WTC11 (cell line): ENCODE measurements around the gene MARCO. TPM values are rescaled to one million over a fixed set of nuclear protein-coding genes. Genes with fewer than 3 reads are reported as not detected.

Experiments used
- ATAC-seq: fragments of 200-7000 bp; cut with Tn5 transposase; 2 replicates; pipeline ENCODE4 v1.10.0; 2021; ENCODE audit warnings: mild to moderate bottlenecking, moderate library complexity
- CTCF ChIA-PET: fragments of 300-600 bp; sonication (Branson Sonifier 250); formaldehyde crosslinking; loops from one replicate; lab custom pipeline; 2021; ENCODE audit warnings: antibody characterized with exemption; lab: Charles Lee
- POLR2A ChIA-PET: fragments of 350-600 bp; sonication (Branson Sonifier 250); formaldehyde crosslinking; loops from one replicate; lab custom pipeline; 2021; ENCODE audit warnings: antibody characterized with exemption; lab: Charles Lee
- DNase-seq: peaks from one replicate; pipeline ENCODE4 v3.0.0; 2021; ENCODE audit warnings: low spot score
- H3K27ac Mint-ChIP-seq: 2 replicates; pipeline ENCODE4 v1.8.0; 2021; ENCODE audit warnings: mixed read lengths
- H3K27me3 Mint-ChIP-seq: 2 replicates; pipeline ENCODE4 v1.8.0; 2021; ENCODE audit warnings: low read depth, mild to moderate bottlenecking, moderate library complexity, mixed read lengths
- H3K36me3 Mint-ChIP-seq: 2 replicates; pipeline ENCODE4 v1.8.0; 2021; ENCODE audit warnings: mixed read lengths
- H3K4me1 Mint-ChIP-seq: 2 replicates; pipeline ENCODE4 v1.8.0; 2022; ENCODE audit warnings: mixed read lengths
- H3K4me3 Mint-ChIP-seq: 2 replicates; pipeline ENCODE4 v1.8.0; 2021; ENCODE audit warnings: mild to moderate bottlenecking, moderate library complexity, mixed read lengths
- H3K9me3 Mint-ChIP-seq: 2 replicates; pipeline ENCODE4 v1.8.0; 2021; ENCODE audit warnings: mixed read lengths
- CREM ChIP-seq: sonication (generic); formaldehyde crosslinking; IDR thresholded peaks from 2 replicates; pipeline ENCODE4 v1.8.1; 2022; ENCODE audit warnings: mild to moderate bottlenecking, missing genetic modification reagents, moderate library complexity
- ETV6 ChIP-seq: sonication (generic); formaldehyde crosslinking; IDR thresholded peaks from 2 replicates; pipeline ENCODE4 v1.8.1; 2022; ENCODE audit warnings: mild to moderate bottlenecking, missing genetic modification reagents
- HMGA2 ChIP-seq: fragments of 250-450 bp; sonication (Bioruptor Pico); IDR thresholded peaks from 2 replicates; pipeline ENCODE4 v1.4.0; 2021; ENCODE audit warnings: mild to moderate bottlenecking, moderate library complexity
- JAZF1 ChIP-seq: fragments of 250-450 bp; sonication (Bioruptor Pico); IDR thresholded peaks from 2 replicates; pipeline ENCODE4 v1.9.0; 2021; ENCODE audit warnings: moderate library complexity, mild to moderate bottlenecking, inconsistent platforms
- KAT7 ChIP-seq: sonication (generic); formaldehyde crosslinking; IDR thresholded peaks from 2 replicates; pipeline ENCODE4 v1.8.1; 2023; ENCODE audit warnings: missing genetic modification reagents, mild to moderate bottlenecking, borderline replicate concordance
- MXD4 ChIP-seq: fragments of 250-450 bp; sonication (Bioruptor Pico); IDR thresholded peaks from 2 replicates; pipeline ENCODE4 v1.8.0; 2021; ENCODE audit warnings: mild to moderate bottlenecking, moderate library complexity, borderline replicate concordance
- NFATC4 ChIP-seq: fragments of 250-450 bp; sonication (Bioruptor Pico); IDR thresholded peaks from 2 replicates; pipeline ENCODE4 v1.9.0; 2021; ENCODE audit warnings: mild to moderate bottlenecking
- NFYB ChIP-seq: sonication (generic); formaldehyde crosslinking; conservative IDR thresholded peaks from 2 replicates; pipeline ENCODE4 v1.8.0; 2022; ENCODE audit warnings: low read depth, missing genetic modification reagents
- RELA ChIP-seq: sonication (generic); formaldehyde crosslinking; IDR thresholded peaks from 2 replicates; pipeline ENCODE4 v1.8.1; 2022; ENCODE audit warnings: missing genetic modification reagents, mild to moderate bottlenecking, borderline replicate concordance
- SOX15 ChIP-seq: fragments of 250-450 bp; sonication (Bioruptor Pico); IDR thresholded peaks from 2 replicates; pipeline ENCODE4 v1.9.0; 2021; ENCODE audit warnings: mild to moderate bottlenecking
- TEAD4 ChIP-seq: sonication (generic); formaldehyde crosslinking; IDR thresholded peaks from 2 replicates; pipeline ENCODE4 v1.8.0; 2022; ENCODE audit warnings: mild to moderate bottlenecking, missing genetic modification reagents
- TP53 ChIP-seq: sonication (generic); formaldehyde crosslinking; IDR thresholded peaks from 2 replicates; pipeline ENCODE4 v1.8.1; 2023; ENCODE audit warnings: mild to moderate bottlenecking, missing genetic modification reagents
- ZBTB21 ChIP-seq: sonication (generic); formaldehyde crosslinking; IDR thresholded peaks from 2 replicates; pipeline ENCODE4 v1.8.1; 2023; ENCODE audit warnings: mild to moderate bottlenecking, missing genetic modification reagents, borderline replicate concordance
- ZNF317 ChIP-seq: sonication (generic); formaldehyde crosslinking; IDR thresholded peaks from 2 replicates; pipeline ENCODE4 v1.8.1; 2023; ENCODE audit warnings: low read depth, mild to moderate bottlenecking, moderate library complexity, missing genetic modification reagents, borderline replicate concordance
- ZNF671 ChIP-seq: fragments of 250-450 bp; sonication (Bioruptor Pico); IDR thresholded peaks from 2 replicates; pipeline ENCODE4 v1.8.0; 2021; ENCODE audit warnings: mild to moderate bottlenecking
- total RNA-seq: library from RNA; stranded (reverse); gene quantifications from 3 replicates; pipeline ENCODE4 v1.2.3, GENCODE V29; 2021
- TF ChIP-seq, protein P1 (sequence below): sonication (generic); formaldehyde crosslinking; IDR thresholded peaks from 2 replicates; pipeline ENCODE4 v1.8.1; 2023; ENCODE audit warnings: mild to moderate bottlenecking, missing genetic modification reagents, moderate library complexity
- TF ChIP-seq, protein P2 (sequence below): sonication (generic); formaldehyde crosslinking; conservative IDR thresholded peaks from 2 replicates; pipeline ENCODE4 v1.8.1; 2022; ENCODE audit warnings: mild to moderate bottlenecking, missing genetic modification reagents
- TF ChIP-seq, protein P3 (sequence below): sonication (generic); formaldehyde crosslinking; IDR thresholded peaks from 2 replicates; pipeline ENCODE4 v1.8.1; 2023; ENCODE audit warnings: mild to moderate bottlenecking, missing genetic modification reagents, borderline replicate concordance
- TF ChIP-seq, protein P4 (sequence below): sonication (generic); formaldehyde crosslinking; IDR thresholded peaks from 2 replicates; pipeline ENCODE4 v1.8.1; 2022; ENCODE audit warnings: missing genetic modification reagents, borderline replicate concordance
- TF ChIP-seq, protein P5 (sequence below): sonication (generic); formaldehyde crosslinking; IDR thresholded peaks from 2 replicates; pipeline ENCODE4 v1.8.1; 2023; ENCODE audit warnings: mild to moderate bottlenecking, missing genetic modification reagents, moderate library complexity
- TF ChIP-seq, protein P6 (sequence below): sonication (generic); formaldehyde crosslinking; IDR thresholded peaks from 2 replicates; pipeline ENCODE4 v1.8.0; 2022; ENCODE audit warnings: missing genetic modification reagents
- TF ChIP-seq, protein P7 (sequence below): sonication (generic); formaldehyde crosslinking; IDR thresholded peaks from 2 replicates; pipeline ENCODE4 v1.8.1; 2022; ENCODE audit warnings: mild to moderate bottlenecking, missing genetic modification reagents, moderate library complexity, borderline replicate concordance
- TF ChIP-seq, protein P8 (sequence below): fragments of 250-450 bp; sonication (Bioruptor Pico); IDR thresholded peaks from 2 replicates; pipeline ENCODE4 v1.9.0; 2021; ENCODE audit warnings: moderate library complexity, mild to moderate bottlenecking, inconsistent platforms, borderline replicate concordance

Gene MARCO
- total RNA-seq, 1 experiment from 2014 or later: 0.11 TPM

DNA sequence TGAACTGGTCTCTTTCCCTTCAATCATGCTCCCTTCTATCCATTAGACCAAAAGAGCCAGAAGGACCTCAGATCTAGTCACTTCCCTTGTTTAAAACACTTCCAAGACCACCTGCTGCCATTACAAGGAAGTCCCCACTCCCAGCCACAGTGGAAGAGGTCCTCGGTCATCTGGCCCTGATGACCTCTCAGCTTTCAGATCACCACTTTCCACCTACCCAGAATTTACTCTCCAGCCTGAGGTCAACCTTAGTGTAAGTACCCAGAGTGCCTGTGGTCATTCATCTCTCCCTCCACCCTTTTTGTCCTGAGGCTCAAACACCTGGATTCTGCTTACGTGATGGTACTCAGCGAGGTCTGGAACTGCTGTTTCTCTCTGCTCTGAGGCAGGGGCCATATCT is 67.1 kb downstream of the MARCO start:
- TF ChIP-seq, protein P1, sequence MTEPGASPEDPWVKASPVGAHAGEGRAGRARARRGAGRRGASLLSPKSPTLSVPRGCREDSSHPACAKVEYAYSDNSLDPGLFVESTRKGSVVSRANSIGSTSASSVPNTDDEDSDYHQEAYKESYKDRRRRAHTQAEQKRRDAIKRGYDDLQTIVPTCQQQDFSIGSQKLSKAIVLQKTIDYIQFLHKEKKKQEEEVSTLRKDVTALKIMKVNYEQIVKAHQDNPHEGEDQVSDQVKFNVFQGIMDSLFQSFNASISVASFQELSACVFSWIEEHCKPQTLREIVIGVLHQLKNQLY (CRISPR knock-in tag): no peak
- TF ChIP-seq JAZF1 (CRISPR knock-in tag) (no peak), NFYB (CRISPR knock-in tag) (no peak), ZNF671 (CRISPR knock-in tag) (no peak), ETV6 (CRISPR knock-in tag) (no peak), NFATC4 (CRISPR knock-in tag) (no peak), RELA (CRISPR knock-in tag) (no peak), CREM (CRISPR knock-in tag) (no peak), SOX15 (CRISPR knock-in tag) (no peak), ZNF317 (no peak), TP53 (CRISPR knock-in tag) (no peak), TEAD4 (CRISPR knock-in tag) (no peak)
- TF ChIP-seq, protein P2, sequence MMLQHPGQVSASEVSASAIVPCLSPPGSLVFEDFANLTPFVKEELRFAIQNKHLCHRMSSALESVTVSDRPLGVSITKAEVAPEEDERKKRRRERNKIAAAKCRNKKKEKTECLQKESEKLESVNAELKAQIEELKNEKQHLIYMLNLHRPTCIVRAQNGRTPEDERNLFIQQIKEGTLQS (CRISPR knock-in tag): no peak
- TF ChIP-seq, protein P3, sequence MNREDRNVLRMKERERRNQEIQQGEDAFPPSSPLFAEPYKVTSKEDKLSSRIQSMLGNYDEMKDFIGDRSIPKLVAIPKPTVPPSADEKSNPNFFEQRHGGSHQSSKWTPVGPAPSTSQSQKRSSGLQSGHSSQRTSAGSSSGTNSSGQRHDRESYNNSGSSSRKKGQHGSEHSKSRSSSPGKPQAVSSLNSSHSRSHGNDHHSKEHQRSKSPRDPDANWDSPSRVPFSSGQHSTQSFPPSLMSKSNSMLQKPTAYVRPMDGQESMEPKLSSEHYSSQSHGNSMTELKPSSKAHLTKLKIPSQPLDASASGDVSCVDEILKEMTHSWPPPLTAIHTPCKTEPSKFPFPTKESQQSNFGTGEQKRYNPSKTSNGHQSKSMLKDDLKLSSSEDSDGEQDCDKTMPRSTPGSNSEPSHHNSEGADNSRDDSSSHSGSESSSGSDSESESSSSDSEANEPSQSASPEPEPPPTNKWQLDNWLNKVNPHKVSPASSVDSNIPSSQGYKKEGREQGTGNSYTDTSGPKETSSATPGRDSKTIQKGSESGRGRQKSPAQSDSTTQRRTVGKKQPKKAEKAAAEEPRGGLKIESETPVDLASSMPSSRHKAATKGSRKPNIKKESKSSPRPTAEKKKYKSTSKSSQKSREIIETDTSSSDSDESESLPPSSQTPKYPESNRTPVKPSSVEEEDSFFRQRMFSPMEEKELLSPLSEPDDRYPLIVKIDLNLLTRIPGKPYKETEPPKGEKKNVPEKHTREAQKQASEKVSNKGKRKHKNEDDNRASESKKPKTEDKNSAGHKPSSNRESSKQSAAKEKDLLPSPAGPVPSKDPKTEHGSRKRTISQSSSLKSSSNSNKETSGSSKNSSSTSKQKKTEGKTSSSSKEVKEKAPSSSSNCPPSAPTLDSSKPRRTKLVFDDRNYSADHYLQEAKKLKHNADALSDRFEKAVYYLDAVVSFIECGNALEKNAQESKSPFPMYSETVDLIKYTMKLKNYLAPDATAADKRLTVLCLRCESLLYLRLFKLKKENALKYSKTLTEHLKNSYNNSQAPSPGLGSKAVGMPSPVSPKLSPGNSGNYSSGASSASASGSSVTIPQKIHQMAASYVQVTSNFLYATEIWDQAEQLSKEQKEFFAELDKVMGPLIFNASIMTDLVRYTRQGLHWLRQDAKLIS (CRISPR knock-in tag): no peak
- TF ChIP-seq, protein P4, sequence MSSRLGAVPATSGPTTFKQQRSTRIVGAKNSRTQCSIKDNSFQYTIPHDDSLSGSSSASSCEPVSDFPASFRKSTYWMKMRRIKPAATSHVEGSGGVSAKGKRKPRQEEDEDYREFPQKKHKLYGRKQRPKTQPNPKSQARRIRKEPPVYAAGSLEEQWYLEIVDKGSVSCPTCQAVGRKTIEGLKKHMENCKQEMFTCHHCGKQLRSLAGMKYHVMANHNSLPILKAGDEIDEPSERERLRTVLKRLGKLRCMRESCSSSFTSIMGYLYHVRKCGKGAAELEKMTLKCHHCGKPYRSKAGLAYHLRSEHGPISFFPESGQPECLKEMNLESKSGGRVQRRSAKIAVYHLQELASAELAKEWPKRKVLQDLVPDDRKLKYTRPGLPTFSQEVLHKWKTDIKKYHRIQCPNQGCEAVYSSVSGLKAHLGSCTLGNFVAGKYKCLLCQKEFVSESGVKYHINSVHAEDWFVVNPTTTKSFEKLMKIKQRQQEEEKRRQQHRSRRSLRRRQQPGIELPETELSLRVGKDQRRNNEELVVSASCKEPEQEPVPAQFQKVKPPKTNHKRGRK (CRISPR knock-in tag): no peak
- TF ChIP-seq, protein P5, sequence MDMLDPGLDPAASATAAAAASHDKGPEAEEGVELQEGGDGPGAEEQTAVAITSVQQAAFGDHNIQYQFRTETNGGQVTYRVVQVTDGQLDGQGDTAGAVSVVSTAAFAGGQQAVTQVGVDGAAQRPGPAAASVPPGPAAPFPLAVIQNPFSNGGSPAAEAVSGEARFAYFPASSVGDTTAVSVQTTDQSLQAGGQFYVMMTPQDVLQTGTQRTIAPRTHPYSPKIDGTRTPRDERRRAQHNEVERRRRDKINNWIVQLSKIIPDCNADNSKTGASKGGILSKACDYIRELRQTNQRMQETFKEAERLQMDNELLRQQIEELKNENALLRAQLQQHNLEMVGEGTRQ: no peak
- DNase-seq (no peak), ATAC-seq (no peak)
- Mint-ChIP-seq H3K36me3 (peaks cover 5% of the 10 kb centered on the region), H3K27ac (no peak overlapping the region), H3K4me1 (no peaks in the 10 kb centered on the region), H3K4me3 (no peak overlapping the region), H3K27me3 (peaks cover 16% of the 10 kb centered on the region), H3K9me3 (peaks cover 17% of the 10 kb centered on the region)
- ChIA-PET POLR2A (no interaction called here), CTCF (no interaction called here)

DNA sequence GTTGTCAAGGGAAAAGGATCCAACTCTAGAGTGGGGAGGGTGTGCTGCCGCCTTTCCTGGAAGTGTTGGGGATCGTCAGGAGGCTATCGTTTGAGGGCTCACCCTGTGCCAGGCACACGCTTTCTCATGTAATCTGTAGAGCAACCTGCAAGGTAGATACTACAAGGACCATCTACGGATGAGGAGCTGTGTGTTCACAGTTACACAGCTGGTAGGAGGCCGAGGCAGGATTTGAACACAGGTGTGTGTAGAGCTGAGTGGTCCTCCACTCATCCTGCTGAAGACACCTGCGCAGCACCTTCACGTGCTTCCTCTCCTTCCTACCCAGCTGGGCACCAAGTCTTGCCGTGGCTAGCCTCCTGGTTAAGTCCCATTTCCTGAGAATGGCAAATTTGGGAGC is 68.3 kb downstream of the MARCO start:
- no peak for DNase-seq
- ATAC-seq: no peak
- POLR2A ChIA-PET: no interaction called here
- no peak for TF ChIP-seq MXD4 (CRISPR knock-in tag)
- TF ChIP-seq, protein P2 (CRISPR knock-in tag): no peak
- TF ChIP-seq, protein P6, sequence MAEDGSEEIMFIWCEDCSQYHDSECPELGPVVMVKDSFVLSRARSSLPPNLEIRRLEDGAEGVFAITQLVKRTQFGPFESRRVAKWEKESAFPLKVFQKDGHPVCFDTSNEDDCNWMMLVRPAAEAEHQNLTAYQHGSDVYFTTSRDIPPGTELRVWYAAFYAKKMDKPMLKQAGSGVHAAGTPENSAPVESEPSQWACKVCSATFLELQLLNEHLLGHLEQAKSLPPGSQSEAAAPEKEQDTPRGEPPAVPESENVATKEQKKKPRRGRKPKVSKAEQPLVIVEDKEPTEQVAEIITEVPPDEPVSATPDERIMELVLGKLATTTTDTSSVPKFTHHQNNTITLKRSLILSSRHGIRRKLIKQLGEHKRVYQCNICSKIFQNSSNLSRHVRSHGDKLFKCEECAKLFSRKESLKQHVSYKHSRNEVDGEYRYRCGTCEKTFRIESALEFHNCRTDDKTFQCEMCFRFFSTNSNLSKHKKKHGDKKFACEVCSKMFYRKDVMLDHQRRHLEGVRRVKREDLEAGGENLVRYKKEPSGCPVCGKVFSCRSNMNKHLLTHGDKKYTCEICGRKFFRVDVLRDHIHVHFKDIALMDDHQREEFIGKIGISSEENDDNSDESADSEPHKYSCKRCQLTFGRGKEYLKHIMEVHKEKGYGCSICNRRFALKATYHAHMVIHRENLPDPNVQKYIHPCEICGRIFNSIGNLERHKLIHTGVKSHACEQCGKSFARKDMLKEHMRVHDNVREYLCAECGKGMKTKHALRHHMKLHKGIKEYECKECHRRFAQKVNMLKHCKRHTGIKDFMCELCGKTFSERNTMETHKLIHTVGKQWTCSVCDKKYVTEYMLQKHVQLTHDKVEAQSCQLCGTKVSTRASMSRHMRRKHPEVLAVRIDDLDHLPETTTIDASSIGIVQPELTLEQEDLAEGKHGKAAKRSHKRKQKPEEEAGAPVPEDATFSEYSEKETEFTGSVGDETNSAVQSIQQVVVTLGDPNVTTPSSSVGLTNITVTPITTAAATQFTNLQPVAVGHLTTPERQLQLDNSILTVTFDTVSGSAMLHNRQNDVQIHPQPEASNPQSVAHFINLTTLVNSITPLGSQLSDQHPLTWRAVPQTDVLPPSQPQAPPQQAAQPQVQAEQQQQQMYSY (CRISPR knock-in tag): no peak
- no peak for TF ChIP-seq KAT7 (CRISPR knock-in tag)
- no peak for TF ChIP-seq HMGA2 (CRISPR knock-in tag)
- TF ChIP-seq, protein P7, sequence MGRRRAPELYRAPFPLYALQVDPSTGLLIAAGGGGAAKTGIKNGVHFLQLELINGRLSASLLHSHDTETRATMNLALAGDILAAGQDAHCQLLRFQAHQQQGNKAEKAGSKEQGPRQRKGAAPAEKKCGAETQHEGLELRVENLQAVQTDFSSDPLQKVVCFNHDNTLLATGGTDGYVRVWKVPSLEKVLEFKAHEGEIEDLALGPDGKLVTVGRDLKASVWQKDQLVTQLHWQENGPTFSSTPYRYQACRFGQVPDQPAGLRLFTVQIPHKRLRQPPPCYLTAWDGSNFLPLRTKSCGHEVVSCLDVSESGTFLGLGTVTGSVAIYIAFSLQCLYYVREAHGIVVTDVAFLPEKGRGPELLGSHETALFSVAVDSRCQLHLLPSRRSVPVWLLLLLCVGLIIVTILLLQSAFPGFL: no peak
- TF ChIP-seq, protein P8, sequence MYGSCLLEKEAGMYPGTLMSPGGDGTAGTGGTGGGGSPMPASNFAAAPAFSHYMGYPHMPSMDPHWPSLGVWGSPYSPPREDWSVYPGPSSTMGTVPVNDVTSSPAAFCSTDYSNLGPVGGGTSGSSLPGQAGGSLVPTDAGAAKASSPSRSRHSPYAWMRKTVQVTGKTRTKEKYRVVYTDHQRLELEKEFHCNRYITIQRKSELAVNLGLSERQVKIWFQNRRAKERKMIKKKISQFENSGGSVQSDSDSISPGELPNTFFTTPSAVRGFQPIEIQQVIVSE (CRISPR knock-in tag): no peak
- no peak for TF ChIP-seq ZBTB21

More for the DNA sequence above, 68.3 kb downstream of the MARCO start:
- Mint-ChIP-seq H3K36me3 (no peaks in the 10 kb centered on the region), H3K4me1 (no peaks in the 10 kb centered on the region), H3K4me3 (no peak overlapping the region), H3K27ac (no peak overlapping the region), H3K27me3 (peaks cover 16% of the 10 kb centered on the region), H3K9me3 (peaks cover 12% of the 10 kb centered on the region)
- CTCF ChIA-PET: interaction anchor here (0.6 to 1.0 kb wide), 3 partner anchors 184 to 466 kb away, joined by 3 read pairs; no protein-coding TSS in a partner anchor
